ENCODE results near the gene OR5A2.

The OR5A2 gene

DNA sequence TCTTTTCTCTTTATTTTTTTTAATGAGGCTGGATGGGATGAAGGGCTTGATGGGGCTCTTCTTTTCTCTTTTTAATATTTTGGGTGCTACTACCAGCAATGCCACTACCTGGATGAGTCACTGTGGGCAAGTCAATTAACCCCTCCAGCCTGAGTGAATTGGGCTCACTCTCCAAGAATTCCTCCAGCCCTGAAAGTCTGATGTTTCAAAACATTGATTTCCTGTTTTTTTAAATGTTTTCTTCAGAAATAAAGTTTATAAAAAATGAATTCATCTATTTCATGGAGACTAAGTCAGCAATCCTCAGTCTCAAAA lies 812 bp upstream of the OR5A2 start:
- no peaks in the 10 kb centered on the region for H3K36me3 ChIP-seq (ENCODE audit: control insufficient read depth, insufficient read depth, low read length)
- DNase-seq (ENCODE audit: extremely low read depth, insufficient read length), result no peak

DNA sequence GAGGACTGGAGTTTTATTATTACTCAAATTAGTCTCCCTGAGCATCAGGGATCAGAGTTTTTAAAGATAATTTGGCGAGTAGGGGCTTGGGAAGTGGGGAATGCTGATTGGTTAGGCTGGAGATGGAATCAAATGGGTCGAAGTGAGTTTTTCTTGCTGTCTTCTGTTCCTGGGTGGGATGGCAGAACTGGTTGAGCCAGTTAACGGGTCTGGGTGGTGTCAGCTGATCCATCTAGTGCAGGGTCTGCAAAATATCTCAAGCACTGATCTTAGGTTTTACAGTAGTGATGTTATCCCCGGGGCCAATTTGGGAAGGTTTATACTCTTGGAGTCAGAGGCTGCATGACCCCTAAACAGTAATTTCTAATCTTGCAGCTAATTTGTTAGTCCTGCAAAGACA lies 1.1 kb downstream of the OR5A2 start:
- H3K4me3 ChIP-seq (replicated peaks; ENCODE audit: low read depth, low read length), result no peak overlapping the region
- no peaks in the 10 kb centered on the region for H3K27me3 ChIP-seq (replicated peaks; ENCODE audit: control insufficient read depth, insufficient read depth, low read length)
- no peak for DNase-seq (ENCODE audit: extremely low read depth, insufficient read length)
- H3K36me3 ChIP-seq (ENCODE audit: control insufficient read depth, insufficient read depth, low read length), result no peaks in the 10 kb centered on the region
- TF ChIP-seq, protein P1, sequence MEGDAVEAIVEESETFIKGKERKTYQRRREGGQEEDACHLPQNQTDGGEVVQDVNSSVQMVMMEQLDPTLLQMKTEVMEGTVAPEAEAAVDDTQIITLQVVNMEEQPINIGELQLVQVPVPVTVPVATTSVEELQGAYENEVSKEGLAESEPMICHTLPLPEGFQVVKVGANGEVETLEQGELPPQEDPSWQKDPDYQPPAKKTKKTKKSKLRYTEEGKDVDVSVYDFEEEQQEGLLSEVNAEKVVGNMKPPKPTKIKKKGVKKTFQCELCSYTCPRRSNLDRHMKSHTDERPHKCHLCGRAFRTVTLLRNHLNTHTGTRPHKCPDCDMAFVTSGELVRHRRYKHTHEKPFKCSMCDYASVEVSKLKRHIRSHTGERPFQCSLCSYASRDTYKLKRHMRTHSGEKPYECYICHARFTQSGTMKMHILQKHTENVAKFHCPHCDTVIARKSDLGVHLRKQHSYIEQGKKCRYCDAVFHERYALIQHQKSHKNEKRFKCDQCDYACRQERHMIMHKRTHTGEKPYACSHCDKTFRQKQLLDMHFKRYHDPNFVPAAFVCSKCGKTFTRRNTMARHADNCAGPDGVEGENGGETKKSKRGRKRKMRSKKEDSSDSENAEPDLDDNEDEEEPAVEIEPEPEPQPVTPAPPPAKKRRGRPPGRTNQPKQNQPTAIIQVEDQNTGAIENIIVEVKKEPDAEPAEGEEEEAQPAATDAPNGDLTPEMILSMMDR (IDR thresholded peaks at IDR 0.05; ENCODE audit: insufficient read depth, low read length, poor library complexity, severe bottlenecking), result no peak

More for the DNA sequence above, 812 bp upstream of the OR5A2 start:
- no peaks in the 10 kb centered on the region for H3K27me3 ChIP-seq (replicated peaks; ENCODE audit: control insufficient read depth, insufficient read depth, low read length)
- H3K4me3 ChIP-seq (replicated peaks; ENCODE audit: low read depth, low read length), result no peak overlapping the region
- TF ChIP-seq, protein P1 (IDR thresholded peaks at IDR 0.05; ENCODE audit: insufficient read depth, low read length, poor library complexity, severe bottlenecking), result no peak

DNA sequence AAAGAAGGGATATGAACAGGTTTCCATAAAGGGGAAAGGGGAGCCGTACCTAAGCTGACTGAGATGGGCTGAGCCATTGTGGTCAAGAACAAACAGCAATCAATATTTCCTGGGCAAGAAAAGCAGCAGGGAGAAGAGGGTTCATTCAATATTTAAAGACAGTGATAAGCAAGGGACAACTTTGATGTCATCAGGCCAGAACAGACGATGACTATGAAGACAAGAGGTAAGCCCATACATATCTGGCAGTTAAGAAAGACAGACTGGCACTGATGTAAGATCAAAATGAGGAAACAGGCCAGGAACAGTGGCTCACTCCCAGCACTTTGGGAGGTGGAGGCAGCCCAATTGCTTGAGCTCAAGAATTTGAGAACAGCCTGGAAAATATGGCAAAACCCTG lies 2.4 kb downstream of the OR5A2 start:
- DNase-seq (ENCODE audit: extremely low read depth, insufficient read length), result no peak
- Histone ChIP-seq H3K36me3 (ENCODE audit: control insufficient read depth, insufficient read depth, low read length) (no peaks in the 10 kb centered on the region), H3K27me3 (replicated peaks; ENCODE audit: control insufficient read depth, insufficient read depth, low read length) (no peaks in the 10 kb centered on the region), H3K4me3 (replicated peaks; ENCODE audit: low read depth, low read length) (no peak overlapping the region)
- TF ChIP-seq, protein P1 (IDR thresholded peaks at IDR 0.05; ENCODE audit: insufficient read depth, low read length, poor library complexity, severe bottlenecking), result no peak

DNA sequence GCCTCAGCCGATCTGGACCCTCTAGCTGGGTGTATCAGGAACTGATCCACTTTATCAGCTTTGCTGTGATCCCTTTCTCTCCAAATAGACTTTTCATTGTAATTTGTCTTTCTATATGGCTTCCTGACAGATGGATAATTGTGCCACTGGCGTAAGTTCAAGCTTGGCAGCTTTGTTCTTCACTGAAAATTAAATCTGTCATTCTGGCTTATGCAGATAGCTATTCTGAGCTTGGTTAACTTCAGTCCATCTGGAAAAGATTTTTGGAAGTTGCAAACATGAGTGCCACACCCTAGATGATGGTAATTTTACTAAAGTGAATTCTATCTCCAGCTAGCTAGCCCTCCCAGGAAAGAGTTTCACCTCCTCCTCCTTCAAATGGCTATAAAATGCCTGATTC lies 8.1 kb downstream of the OR5A2 start:
- DNase-seq (ENCODE audit: extremely low read depth, insufficient read length), result no peak
- Histone ChIP-seq H3K4me3 (replicated peaks; ENCODE audit: low read depth, low read length) (no peak overlapping the region), H3K27me3 (replicated peaks; ENCODE audit: control insufficient read depth, insufficient read depth, low read length) (no peaks in the 10 kb centered on the region), H3K36me3 (ENCODE audit: control insufficient read depth, insufficient read depth, low read length) (no peaks in the 10 kb centered on the region)
- TF ChIP-seq, protein P1 (IDR thresholded peaks at IDR 0.05; ENCODE audit: insufficient read depth, low read length, poor library complexity, severe bottlenecking), result no peak

DNA sequence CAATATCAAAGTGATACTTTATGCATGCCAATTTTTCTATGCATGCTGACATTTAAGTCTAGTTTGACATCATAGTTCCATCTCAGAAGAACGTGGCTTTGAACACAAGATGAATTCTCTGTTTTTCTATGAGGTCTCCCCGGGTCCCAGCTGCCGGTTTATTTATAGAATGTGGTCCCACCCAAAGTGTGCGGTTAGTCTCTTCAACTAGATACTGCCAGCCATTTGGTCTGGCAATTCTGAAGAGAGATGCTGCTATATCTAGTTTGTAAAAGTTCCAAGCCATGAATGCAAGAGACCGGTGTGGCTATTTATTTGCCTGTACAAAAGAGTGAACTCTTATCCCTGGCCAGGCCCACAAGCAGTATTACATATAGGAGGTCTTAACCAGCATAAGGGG lies 9.2 kb downstream of the OR5A2 start:
- Histone ChIP-seq H3K36me3 (ENCODE audit: control insufficient read depth, insufficient read depth, low read length) (no peaks in the 10 kb centered on the region), H3K4me3 (replicated peaks; ENCODE audit: low read depth, low read length) (no peak overlapping the region), H3K27me3 (replicated peaks; ENCODE audit: control insufficient read depth, insufficient read depth, low read length) (no peaks in the 10 kb centered on the region)
- TF ChIP-seq, protein P1 (IDR thresholded peaks at IDR 0.05; ENCODE audit: insufficient read depth, low read length, poor library complexity, severe bottlenecking), result no peak
- DNase-seq (ENCODE audit: extremely low read depth, insufficient read length), result no peak

DNA sequence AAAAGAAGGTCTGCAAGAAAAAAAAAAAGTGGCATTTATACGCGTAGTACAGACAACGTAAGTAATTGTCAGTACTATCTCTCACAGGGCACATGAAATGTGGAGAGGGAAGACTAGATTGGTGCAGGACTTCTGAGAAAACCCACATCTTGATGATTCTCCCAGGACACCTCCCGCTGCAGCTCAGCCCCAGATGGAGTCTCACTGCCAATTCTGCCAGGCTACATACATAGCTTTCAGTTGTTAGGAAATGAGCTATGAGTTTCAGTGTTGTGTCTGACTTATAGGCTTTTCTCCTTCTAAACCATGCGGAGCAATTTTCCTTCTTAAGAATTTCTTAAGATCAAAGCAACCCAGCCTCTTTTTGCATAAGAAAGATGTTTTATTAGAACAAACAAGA lies 9.6 kb downstream of the OR5A2 start:
- Histone ChIP-seq H3K36me3 (ENCODE audit: control insufficient read depth, insufficient read depth, low read length) (no peaks in the 10 kb centered on the region), H3K4me3 (replicated peaks; ENCODE audit: low read depth, low read length) (no peak overlapping the region), H3K27me3 (replicated peaks; ENCODE audit: control insufficient read depth, insufficient read depth, low read length) (no peaks in the 10 kb centered on the region)
- TF ChIP-seq, protein P1 (IDR thresholded peaks at IDR 0.05; ENCODE audit: insufficient read depth, low read length, poor library complexity, severe bottlenecking), result no peak
- no peak for DNase-seq (ENCODE audit: extremely low read depth, insufficient read length)
